Ectodermal cell (in vitro differentiated cells): ENCODE results near the gene TFCP2L1.
"Not testable (repeated sequence)": the region's sequence is repeated elsewhere in the genome, so short reads cannot be mapped to it uniquely, and the experiment has no call there.

Source experiments
- H3K27ac ChIP-seq: 2 replicates; pipeline ENCODE4 v1.7.0; 2013; ENCODE audit warnings: mild to moderate bottlenecking, low read depth, low read length; ENCODE audit not compliant: insufficient read depth, poor library complexity, severe bottlenecking
- H3K27me3 ChIP-seq: 2 replicates; pipeline ENCODE4 v1.7.0; 2013; ENCODE audit warnings: mild to moderate bottlenecking, low read length; ENCODE audit not compliant: insufficient read depth, control insufficient read depth, poor library complexity, severe bottlenecking
- H3K36me3 ChIP-seq: one replicate; pipeline ENCODE4 v1.7.0; 2013; ENCODE audit warnings: low read length; ENCODE audit not compliant: control insufficient read depth, insufficient read depth
- H3K4me1 ChIP-seq: one replicate; pipeline ENCODE4 v1.7.0; 2013; ENCODE audit warnings: low read length; ENCODE audit not compliant: control insufficient read depth, insufficient read depth
- H3K4me3 ChIP-seq: 2 replicates; pipeline ENCODE4 v1.7.0; 2013; ENCODE audit warnings: low read depth, low read length, control low read depth; ENCODE audit not compliant: insufficient read depth
- H3K9me3 ChIP-seq: 2 replicates; pipeline ENCODE4 v1.7.0; 2013; ENCODE audit warnings: mild to moderate bottlenecking, low read length, moderate library complexity; ENCODE audit not compliant: control insufficient read depth
- WGBS, 2 experiments: methylation state at CpG; one replicate each; pipeline ENCODE4 v1.1.7; 2013; ENCODE audit warnings: missing lambda C conversion rate in 2 of 2; 5-methylcytosine and 5-hydroxymethylcytosine counted together

TFCP2L1 gene

GRCh38 chr2:121316986-121317385 is 32.0 kb upstream of the TFCP2L1 start:
- Histone ChIP-seq H3K36me3 (no peaks in the 10 kb centered on the region), H3K4me1 (no peaks in the 10 kb centered on the region)
- WGBS, 2 experiments, result 83 to 90% methylated on average over 7 of the region's 7 CpGs

GRCh38 chr2:121313701-121314100 is 28.7 kb upstream of the TFCP2L1 start:
- WGBS, 2 experiments, result 88 to 93% methylated on average over 15 of the region's 15 CpGs
- H3K27me3 ChIP-seq, H3K9me3 ChIP-seq, H3K4me1 ChIP-seq, H3K4me3 ChIP-seq, H3K27ac ChIP-seq, H3K36me3 ChIP-seq: not testable (repeated sequence)

More at GRCh38 chr2:121316986-121317385, 32.0 kb upstream of the TFCP2L1 start:
- Histone ChIP-seq H3K4me3 (no peak overlapping the region), H3K9me3 (no peaks in the 10 kb centered on the region), H3K27me3 (no peaks in the 10 kb centered on the region), H3K27ac (no peak overlapping the region)

GRCh38 chr2:121309801-121310200 is 24.8 kb upstream of the TFCP2L1 start:
- no peaks in the 10 kb centered on the region for H3K27me3 ChIP-seq
- H3K27ac ChIP-seq, result no peak overlapping the region
- WGBS, 2 experiments, result 53 to 69% methylated on average over 3 of the region's 3 CpGs
- no peak overlapping the region for H3K4me3 ChIP-seq
- no peaks in the 10 kb centered on the region for H3K36me3 ChIP-seq
- no peaks in the 10 kb centered on the region for H3K4me1 ChIP-seq
- no peaks in the 10 kb centered on the region for H3K9me3 ChIP-seq

GRCh38 chr2:121309323-121309722 is 24.3 kb upstream of the TFCP2L1 start:
- Histone ChIP-seq H3K27me3 (no peaks in the 10 kb centered on the region), H3K36me3 (no peaks in the 10 kb centered on the region), H3K9me3 (no peaks in the 10 kb centered on the region), H3K27ac (no peak overlapping the region), H3K4me3 (no peak overlapping the region), H3K4me1 (no peaks in the 10 kb centered on the region)

GRCh38 chr2:121307048-121307447 is 22.0 kb upstream of the TFCP2L1 start:
- WGBS, 2 experiments, result 96% methylated on average over 2 of the region's 2 CpGs
- Histone ChIP-seq H3K27ac (no peak overlapping the region), H3K9me3 (no peaks in the 10 kb centered on the region), H3K4me1 (no peaks in the 10 kb centered on the region), H3K36me3 (no peaks in the 10 kb centered on the region), H3K4me3 (no peak overlapping the region), H3K27me3 (no peaks in the 10 kb centered on the region)

- H3K36me3 ChIP-seq, result no peaks in the 10 kb centered on the region
- no peaks in the 10 kb centered on the region for H3K27me3 ChIP-seq
- H3K27ac ChIP-seq, result no peak overlapping the region
- 91 to 93% methylated on average over 2 of the region's 2 CpGs for WGBS, 2 experiments
- H3K9me3 ChIP-seq, result no peaks in the 10 kb centered on the region
- H3K4me3 ChIP-seq, result no peak overlapping the region
- no peaks in the 10 kb centered on the region for H3K4me1 ChIP-seq
These were observed 19.9 kb upstream of the TFCP2L1 start for GRCh38 chr2:121304941-121305340.

- no peaks in the 10 kb centered on the region for H3K4me1 ChIP-seq
- H3K9me3 ChIP-seq, result no peaks in the 10 kb centered on the region
- H3K27ac ChIP-seq, result no peak overlapping the region
- H3K4me3 ChIP-seq, result no peak overlapping the region
- 91 to 93% methylated on average over 2 of the region's 2 CpGs for WGBS, 2 experiments
- H3K27me3 ChIP-seq, result no peaks in the 10 kb centered on the region
- H3K36me3 ChIP-seq, result no peaks in the 10 kb centered on the region
These were observed 18.7 kb upstream of the TFCP2L1 start for GRCh38 chr2:121303531-121304263.

GRCh38 chr2:121301190-121301589 is 16.2 kb upstream of the TFCP2L1 start:
- H3K4me3 ChIP-seq, H3K27ac ChIP-seq, H3K27me3 ChIP-seq, H3K36me3 ChIP-seq, H3K4me1 ChIP-seq, H3K9me3 ChIP-seq: not testable (repeated sequence)

- Histone ChIP-seq H3K36me3 (no peaks in the 10 kb centered on the region), H3K4me1 (no peaks in the 10 kb centered on the region), H3K9me3 (no peaks in the 10 kb centered on the region), H3K4me3 (no peak overlapping the region), H3K27me3 (no peaks in the 10 kb centered on the region), H3K27ac (no peak overlapping the region)
- WGBS, 2 experiments, result 94 to 95% methylated on average over 12 of the region's 12 CpGs
These were observed 13.5 kb upstream of the TFCP2L1 start for GRCh38 chr2:121298476-121298875.

GRCh38 chr2:121297866-121298265 is 12.9 kb upstream of the TFCP2L1 start:
- 88 to 93% methylated on average over 5 of the region's 5 CpGs for WGBS, 2 experiments
- not testable (repeated sequence) for H3K27ac ChIP-seq, H3K4me3 ChIP-seq, H3K36me3 ChIP-seq, H3K4me1 ChIP-seq, H3K27me3 ChIP-seq, H3K9me3 ChIP-seq
